ENCODE measurements around the gene THSD4.
"Not testable (repeated sequence)": the region's sequence is repeated elsewhere in the genome, so short reads cannot be mapped to it uniquely, and the experiment has no call there.

The THSD4 gene

DNA sequence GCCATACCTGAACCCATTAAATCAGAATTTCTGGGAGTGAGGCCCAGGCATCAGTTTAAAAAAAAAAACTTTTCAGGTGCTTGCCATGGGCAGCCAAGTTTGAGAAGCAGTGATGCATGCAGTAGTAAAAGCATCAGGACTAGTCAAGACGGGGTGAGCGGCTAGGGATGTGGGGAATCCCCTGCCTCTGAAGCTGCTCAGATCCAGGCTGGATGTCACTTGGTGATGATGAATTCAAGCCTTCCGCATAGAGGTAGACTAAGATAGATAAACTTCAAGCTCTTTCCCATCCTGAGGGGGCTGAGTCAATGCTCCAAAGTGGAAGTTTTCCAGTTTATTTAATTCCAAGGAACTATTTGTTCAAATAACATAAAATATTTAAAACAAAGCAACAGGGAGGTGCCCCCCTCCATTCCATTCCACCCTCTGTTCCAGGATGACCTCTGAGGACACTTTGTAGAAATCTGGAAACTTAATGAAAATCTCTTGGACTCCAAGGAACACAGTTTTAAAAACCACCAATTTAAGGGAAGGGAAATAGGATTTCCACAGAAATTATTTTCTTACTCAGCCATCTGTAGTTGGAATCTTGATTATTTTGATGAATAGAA is 594.6 kb downstream of the THSD4 start:
- DNase-seq, result no peak

DNA sequence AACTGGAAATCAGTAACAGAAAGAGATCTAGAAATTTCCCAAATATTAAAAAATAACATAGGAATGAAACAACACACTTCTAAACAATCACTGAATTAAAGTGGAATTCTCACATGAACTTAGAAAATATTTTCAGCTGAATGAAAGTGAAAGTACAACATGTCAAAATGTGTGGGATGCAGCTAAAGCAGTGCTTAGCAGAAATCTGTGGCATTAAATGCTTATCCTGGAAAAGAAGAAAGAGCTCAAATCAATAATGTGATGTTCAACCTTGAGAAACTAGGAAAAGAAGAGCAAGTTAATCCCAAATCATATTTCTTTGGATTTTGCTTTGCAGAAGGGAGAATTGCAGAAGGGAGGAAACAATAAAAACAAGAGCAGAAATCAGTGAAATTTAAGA is 596.9 kb downstream of the THSD4 start:
- DNase-seq, result no peak

DNA sequence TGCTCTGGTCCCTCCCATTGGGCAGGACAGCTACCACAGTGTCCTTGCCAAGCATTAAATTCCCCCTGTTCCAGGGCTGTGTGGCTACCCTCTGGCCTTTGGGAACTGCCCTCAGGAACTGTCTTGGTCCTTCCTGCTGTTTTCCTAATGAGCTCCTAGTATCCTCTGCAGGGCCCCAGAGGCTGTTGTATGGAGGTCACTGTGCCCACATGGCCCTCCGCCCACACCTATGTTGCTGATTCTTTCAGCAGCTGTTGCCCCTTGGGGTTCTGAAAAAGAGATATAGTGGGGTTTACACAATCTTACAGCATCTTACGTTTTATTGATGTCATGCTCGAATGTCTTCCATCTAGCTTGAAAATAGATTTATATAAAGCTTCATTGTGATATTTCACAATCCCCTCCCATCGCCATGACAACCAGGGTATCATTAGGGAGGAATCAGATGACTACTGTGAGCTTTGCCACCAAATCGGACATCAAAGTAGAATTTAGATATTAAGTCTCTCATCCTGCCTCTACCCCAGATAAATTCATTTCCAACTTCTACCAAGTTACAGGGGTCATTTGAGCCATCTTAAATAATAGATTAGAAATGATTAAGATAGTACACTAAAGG is 598.0 kb downstream of the THSD4 start:
- no peak for DNase-seq

DNA sequence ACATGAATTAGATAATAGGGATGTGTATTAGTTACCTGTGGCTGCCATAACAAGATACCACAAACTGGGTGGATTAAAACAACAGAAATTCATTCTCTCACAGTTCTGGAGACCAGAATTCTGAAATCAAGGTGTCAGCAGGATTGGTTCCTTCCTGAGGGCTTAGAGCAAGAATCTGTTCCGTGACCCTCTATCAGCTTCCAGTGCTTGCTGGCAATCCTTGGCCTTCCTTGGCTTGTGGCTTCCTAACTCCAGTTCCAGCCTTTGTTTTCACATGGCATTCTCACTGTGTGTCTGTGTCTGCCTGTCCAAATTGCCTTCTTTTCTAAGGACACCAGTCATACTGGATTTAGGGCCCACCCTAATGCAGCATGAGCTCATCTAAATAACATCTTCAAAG is 600.6 kb downstream of the THSD4 start:
- DNase-seq, result no peak

DNA sequence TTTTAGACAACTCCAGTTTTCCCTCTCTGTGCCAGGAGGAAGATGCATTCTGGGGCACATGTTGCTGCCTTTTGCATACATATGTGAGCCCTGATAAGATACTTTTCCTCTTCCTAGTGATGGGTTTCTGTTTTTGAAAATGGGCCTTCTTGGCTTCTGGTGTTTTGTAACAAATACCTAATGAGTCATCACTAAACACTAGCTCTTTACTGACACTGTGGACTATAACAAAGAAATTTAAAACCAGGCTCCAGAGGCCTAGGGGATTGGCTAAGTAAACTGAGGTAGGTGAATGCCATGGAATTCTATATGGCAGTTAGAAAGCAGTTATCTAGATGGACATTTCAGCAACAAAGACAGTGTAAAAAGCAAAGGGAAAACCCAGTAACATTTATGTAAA is 601.7 kb downstream of the THSD4 start:
- no peak for DNase-seq

DNA sequence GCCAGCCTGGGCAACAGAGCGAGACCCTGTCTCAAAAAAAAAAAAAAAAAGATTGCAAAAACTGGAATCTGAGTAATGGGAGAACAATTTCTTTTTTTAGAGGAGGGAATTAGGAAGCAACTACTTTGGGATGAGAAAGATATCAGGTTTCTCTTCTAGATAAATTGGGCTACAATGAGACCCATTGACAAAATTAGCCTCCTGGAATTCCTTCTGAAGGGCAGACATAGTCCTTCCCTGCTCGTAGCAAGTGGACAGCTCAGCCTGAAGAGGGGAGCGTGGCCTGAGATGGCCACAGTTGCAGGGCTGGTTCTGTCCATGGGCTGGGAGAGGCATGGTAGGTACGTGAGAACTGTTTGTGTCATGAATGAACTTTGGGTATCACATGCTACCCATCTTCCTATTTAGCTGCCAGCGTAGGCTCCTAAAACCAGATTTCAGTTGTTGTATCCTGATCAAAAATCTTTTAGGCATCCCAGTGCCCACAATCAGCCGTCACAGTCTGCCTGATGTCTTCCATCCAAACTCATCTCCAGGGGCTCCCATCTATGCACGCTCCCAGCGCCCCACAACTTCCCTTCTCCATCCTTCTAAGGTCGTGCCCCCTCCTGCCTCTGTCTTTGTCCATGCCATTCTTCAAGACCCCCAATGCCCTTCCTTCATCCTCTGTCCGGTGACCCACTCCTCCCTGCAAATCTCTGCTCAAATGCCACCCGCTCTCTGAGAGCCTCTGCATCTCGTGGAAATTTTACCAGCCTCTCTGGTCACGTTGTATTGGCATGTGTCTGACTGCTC is 603.0 kb downstream of the THSD4 start:
- DNase-seq, result no peak

DNA sequence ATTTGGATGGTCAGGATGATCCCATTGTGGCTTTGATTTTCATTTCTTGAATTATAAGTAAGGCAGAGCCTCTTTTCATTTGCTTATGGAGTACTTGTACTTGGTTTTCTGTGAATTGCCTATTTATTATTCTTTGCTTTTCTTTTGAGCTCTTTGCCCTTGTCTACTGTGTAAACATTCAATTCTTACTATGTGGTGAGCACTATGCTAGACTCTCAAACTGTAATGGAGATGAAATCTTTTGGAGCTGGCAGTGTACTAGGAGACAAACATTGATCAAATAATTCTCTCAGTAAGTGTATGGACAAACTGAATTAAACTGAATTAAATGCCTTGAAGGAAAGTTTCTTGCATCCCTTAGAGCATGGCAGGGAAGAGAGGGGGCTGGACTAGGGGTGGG is 608.1 kb downstream of the THSD4 start:
- DNase-seq, result no peak

DNA sequence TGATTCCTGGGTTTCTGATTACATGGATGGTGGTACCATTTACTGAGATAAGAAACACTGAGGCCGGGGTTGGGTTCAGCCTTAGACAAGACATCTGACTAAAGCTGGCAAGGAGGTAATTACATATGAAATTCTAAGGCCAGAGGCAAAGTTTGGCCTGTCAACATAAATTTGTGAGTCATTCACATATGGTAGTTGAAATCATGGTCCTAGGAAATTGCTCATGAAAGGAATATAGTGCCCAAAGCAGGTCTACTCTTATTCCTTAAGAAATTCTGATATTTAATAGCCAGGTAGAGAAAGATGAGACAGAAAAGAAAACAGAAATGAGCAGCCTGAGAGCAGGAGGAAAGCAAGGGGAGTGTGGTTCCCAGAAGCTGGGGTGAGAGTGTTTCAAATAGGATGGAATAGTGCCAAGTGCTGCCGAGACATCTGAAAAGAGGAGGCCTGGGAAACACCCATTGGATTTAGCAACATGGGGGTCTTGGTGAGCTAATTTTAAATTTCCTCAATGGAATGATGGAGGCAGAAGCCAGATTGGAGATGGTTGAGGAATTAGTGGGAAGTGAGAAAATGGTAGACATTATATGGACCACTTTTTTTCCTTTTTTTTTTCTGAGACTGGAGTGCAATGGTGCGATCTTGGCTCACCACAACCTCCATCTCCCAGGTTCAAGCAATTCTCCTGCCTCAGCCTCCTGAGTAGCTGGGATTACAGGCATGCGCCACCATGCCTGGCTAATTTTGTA is 610.1 kb downstream of the THSD4 start:
- not testable (repeated sequence) for DNase-seq

DNA sequence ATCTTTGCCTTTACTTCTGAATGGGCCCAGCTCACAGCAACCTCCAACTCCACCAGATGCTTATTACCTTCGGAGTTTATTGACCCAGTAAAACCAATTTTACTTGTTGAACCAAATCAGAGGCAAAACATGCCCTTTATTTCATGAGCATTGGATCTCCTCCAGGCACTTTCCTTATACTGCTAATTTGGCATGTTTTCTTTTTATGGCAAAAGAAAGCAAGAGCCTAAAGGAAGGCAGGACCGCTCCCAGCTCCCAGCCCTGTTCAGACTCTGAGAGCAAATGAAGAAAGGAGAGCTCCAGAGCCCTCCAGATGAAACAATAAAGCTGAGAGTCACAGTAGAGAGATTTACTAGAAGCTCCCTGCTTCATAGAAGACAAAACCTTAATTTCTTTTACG is 613.6 kb downstream of the THSD4 start:
- DNase-seq, result no peak

DNA sequence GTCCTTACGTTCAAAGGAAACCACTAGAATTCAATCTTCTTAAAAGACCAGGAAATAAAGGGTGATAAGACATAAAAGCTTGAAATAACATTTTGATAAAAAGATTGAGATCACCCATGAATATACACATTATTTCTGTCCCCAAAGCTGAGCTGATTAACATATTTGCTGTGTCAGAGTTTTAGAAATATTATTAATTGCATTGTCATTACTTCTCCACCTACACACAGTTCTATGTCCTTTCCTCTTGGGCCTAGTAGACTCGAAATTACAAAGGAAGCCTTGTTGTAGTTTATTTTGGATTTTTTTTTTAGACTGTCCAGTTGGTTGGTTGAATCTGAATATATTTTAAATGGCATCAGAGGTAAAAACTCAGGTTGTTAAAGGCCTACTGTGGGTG is 614.0 kb downstream of the THSD4 start:
- no peak for DNase-seq

DNA sequence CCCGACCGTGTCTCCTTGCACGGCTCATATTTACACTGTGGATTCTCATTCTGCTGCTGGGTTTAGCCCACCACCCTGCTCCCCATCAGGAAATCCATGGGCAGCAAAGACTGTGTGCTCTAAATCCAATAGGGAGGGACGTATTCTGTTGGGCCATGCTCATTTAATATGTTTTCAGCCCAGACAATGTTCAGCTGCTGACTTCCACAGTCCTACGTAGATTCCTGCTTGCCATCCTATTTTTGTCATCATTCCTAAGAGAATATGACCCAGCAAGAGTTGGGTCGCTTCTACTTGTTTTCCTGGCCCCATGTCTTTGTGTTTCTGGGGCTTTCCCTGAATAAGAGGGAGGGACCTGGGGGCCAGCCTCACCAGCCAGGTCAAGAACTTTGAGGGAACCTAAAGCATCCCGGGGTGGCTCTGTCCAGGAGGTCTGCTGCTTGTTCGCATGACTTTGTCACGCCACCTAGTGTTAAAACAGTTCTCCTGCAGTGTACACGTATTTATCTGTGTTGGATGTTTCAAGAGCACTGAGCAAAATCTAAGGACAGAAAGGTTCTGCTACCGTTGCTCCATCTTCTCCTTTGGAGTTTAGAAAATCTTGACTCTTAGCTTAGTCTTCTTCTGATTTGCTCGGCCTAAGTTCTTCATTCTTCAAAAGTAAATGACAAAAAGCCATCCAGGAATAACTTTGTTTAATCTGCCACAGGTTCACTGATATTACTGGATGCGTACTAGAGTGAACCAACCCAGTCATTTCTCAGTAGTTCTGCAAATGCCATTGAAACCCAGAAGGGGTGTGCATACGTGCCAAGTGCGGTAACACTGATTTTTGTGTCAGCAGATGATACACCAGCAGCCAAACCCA is 615.2 kb downstream of the THSD4 start:
- DNase-seq, result no peak

DNA sequence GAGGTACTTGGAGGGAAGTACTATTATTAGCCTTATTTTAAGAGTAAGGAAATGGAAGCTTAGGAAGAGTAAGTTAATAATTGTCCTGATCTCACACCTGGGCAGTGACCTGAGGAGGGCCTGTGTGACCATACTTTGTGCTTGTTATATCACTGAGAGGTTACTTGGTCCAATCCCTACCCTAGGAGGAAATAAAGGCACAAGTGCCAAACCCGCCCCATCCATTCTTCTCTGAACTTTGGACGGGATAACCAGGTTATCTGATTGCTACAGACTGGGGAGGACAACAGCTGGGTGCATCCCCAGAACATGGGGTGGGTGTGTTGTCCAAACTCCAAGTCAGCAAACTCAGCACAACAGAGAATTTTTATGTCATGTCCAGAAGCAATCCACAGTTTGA is 617.4 kb downstream of the THSD4 start:
- no peak for DNase-seq

DNA sequence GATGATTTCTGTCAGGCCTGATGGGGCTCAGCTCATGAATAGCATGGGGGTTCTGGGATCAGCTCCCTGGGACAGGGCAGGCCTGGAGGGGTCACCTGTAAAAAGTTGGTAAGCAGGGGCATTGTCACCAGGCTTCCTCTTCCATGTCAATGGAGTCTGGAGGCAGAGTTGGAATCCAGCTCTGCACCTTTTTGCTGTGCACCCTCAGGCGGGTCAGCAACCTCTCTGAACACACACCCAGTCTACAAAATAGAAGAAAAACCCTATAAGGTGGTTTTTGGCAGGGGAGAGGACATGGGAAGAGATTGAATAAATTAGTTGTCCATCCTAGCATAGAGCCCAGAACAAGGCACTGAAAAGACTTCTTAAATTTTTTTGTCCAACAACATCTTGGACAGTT is 617.9 kb downstream of the THSD4 start:
- DNase-seq, result no peak

DNA sequence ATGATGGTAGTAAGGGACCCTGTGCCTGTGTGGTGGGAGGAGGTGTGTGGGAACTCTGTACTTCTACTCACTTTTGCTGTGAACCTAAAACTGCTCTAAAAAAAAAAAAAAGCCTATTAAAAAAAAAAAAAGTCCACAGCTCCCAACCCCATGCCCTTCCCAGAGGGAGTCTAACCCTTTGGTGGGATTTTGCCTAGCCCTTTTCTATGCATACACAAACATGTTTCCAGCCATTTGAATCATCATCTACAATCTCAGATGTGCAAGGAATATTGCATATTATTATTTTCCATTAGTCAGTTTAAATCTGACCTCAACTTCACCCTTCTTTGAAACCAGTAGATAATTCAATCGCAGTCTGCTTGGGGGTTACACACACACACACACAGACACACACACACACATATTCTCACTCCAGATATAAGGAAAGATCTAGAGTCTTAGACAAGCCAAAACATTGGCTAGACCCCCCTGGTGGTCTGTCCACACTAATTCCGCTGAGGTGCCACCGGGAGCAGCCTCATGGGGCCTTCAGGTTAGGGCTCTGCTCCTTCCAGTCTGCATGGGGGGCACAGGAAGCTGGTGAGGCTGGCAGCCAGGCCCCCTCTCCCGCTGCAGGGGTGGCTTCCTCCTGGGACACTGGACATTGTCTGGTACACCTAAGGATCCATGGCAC is 619.6 kb downstream of the THSD4 start:
- no peak for DNase-seq

DNA sequence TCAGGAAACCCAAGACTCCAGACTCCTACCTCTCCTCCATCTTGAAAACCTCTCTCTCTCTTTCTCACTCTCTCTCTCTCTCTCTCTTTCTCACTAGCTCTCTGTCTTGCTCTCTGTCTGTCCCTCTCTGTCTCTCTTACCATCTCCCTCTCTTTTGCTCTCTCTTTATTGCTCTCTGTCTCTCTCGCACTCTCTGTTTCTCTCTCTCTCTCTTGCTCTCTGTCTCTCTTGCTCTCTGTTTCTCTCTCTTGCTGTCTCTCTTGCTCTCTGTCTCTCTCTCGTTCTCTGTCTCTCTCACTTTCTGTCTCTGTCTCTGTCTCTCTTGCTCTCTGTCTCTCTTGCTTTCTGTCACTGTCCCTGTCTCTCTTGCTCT is 620.1 kb downstream of the THSD4 start:
- no peak for DNase-seq

DNA sequence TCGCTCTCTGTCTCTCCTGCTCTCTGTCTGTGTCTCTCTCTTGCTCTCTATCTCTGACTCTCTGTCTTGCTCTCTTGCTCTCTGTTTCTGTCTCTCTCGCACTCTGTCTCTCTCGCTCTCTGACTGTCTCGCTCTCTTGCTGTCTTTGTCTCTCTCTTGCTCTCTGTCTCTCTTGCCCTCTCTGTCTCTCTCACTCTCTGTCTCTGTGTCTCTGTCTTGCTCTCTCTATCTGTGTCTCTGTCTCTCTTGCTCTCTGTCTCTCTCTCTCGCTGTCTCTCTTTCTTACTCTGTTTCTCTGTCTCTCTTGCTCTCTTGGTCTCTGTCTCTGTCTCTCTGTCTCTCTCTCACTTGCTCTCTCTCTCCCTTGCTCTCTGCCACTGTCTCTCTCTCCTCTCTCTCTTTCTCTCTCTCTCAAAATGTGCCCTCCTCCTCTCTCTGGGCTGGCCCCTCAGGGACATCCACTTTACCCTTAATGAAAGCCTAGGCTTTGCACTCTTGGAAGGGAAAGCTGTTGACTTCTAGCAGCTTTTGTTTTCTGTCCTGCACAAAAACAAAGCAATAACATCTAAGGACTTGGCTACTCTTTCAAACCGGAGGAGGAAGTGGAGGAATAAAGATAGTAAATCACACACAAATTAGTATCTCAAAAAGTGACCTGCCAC is 621.1 kb downstream of the THSD4 start:
- no peak for DNase-seq

DNA sequence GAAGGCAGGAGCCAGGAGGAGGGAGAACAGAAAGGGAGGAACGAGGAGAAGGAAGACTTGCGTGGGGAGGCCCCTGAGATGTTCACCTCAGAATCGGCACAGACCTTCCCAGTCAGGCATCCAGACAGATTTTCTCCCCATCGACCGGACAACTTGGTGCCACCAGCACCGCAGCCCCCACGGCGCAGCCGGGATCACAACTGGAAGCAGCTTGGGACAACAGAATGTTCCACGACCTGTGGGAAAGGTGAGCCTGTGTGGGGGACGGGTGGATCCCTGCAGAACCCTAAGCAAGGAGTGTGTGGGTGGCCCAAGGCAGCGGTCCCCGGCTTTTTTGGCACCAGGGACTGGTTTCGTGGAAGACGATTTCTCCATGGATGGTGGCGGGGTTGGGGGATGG is 622.5 kb downstream of the THSD4 start:
- no peak for DNase-seq

DNA sequence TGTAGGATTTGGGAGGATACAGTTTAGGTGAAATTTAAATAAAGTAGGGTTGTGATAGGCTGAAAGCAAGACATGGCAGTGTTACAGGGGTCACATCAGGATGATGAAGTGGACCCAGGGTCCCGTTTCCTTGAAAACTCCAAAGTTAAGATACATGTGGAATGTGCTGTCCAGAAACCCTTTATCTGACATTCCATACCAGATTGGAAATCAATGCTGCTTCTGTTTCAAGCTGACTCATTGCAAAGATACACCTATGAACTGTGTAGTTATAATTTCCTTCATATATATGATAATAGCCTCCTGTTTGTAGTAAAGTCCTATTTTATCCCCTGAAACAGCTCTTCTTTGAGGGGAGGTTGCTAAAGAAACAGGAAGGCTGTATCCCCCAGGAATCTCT is 624.1 kb downstream of the THSD4 start:
- DNase-seq, result no peak

DNA sequence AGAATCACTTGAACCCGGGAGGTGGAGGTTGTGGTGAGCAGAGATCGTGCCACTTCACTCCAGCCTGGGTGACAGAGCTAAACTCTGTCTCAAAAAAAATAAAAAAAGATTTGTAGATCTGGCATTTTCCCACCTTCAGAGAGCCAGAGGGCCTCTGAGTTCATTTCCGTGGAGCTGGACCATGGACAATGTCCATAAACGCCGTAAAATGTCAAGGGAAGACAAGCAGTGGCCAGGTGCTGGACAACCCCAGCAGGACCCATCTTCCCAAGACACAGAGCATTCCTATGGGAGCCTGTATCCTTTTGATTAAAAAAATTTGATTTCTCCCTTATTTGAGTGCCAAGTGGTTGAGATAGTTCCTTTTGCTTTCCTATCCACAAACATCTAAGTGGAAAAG is 627.7 kb downstream of the THSD4 start:
- DNase-seq, result no peak

DNA sequence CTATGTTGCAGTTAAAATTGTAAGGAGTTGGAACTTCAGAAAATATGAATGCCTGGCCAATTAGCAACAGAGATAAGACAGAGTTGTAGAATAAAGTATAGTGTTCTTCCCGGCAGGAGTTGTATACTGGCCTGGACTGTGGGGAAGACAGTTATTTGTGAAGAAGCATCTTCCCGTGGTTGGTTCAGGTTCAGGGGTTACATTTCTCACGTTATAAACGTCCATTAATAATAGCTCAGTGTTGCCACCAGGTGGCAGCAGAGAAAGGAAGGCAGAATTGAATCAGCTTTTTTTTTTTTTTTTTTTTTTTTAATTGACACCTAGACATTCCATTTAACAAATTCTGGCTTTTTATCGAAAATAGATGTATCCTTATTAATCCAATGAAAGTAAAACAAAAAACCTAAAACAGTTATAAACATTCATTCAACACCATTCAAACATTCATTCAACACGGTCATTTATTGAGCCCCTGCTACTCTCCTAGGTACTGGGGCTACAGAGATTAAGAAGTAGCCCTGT is 628.7 kb downstream of the THSD4 start:
- no peak for DNase-seq

DNA sequence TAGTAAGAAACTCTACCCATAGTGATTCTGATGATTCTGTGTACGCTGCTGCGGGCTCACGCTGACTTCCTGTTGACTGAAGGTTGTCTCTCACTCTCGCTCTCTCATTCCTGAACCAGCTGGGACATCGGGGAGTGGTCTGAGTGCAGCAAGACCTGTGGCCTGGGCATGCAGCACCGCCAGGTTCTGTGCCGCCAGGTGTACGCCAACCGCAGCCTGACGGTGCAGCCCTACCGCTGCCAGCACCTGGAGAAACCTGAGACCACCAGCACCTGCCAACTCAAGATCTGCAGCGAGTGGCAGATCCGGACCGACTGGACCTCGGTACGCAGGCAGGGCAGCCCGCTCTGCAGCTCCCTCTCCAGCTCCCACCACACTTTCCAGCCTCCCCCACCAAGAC is 631.4 kb downstream of the THSD4 start:
- DNase-seq, result peak; percentile 23
